NCI-H1105 treated with DMSO at 0.1 percent for 48 hours (cell line): ENCODE measurements around the gene CREB1.
"Not testable (repeated sequence)": the region's sequence is repeated elsewhere in the genome, so short reads cannot be mapped to it uniquely, and the experiment has no call there.

Source experiments
- DNase-seq: peaks from one replicate; lab custom pipeline; 2025; lab: John Stamatoyannopoulos, UW

Gene CREB1

DNA sequence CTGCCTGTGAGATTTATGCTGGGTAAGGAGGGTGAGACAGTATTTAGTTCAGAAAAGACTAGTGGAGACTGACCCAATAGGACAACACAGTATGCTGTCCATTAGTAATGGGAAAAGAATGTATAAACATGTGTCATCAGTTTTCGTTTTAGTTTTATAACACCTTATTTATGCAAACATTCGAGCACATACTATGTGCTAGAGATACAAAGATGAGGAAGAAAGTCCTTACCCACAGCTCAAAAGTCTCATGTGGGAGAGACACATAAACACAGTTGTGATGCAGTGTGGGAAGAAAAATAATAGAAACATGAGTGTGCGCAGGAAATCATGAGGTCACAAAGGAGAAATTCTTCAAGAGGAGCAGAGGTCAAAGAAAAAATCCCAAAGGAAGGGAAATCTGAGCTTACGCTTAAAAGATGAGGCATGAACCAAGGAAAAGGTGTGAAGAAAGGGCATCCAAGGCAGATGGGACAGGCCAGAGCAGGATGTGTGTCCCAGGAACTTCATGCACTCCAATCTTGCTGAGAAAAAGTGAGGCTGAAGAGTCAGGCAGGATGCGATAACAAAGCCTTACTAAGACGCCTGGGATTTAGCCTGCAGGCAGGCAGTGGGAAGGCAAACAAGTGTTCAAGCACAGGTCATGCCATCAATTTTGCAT lies 87.4 kb downstream of the CREB1 start:
- no peak for DNase-seq

GRCh38 chr2:207619764-207620203 lies 90.0 kb downstream of the CREB1 start:
- DNase-seq, result no peak

- DNase-seq, result no peak
Measured at GRCh38 chr2:207621501-207622039, 91.8 kb downstream of the CREB1 start.

DNA sequence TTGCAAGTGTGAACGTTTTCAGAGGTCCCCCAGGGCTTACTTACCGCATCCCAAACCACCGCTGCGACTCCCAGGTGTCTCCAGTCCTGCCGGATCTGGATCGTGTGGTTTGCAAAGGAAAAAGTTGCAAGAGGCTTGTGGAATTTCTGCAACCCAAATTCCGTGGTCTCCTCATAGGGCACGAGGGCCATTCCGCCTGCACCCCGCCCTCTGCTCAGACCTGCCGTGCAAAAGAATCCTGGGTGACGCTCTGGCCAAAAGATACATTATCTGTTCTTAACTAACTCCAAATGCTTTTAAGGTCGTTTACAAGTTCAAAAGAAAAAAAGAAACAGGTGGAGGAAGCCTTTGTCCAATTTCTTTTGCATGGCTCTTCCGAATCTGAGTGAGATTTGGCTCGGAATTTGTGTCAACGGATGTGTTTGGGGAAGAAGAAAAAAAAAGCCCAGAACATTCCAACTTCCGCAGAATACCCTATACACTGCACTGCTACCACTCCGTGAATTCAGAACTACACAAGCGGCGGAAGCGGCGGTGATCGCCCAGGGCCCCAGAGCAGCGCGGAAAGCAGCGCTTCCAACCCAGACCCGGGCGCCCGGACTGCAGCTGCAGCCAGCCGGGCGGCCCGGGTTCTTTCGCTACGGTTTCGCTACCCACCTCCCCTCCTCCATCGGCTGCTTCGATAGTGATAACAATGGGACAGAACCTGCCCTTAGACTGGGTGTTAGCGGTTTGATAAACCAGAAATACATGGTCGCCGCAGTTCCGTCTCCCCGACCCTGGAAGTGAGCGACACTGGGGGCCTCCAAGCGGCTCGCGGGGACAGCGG lies 94.6 kb downstream of the CREB1 start:
- DNase-seq, result peak; percentile 55

- peak; percentile 78 for DNase-seq
Measured at GRCh38 chr2:207625014-207625907, 95.5 kb downstream of the CREB1 start, which contains the start of gene METTL21A. TSS of gene METTL21A (minus strand) at chr2:207625394. CDS start at chr2:207624375, 1,019 bp downstream.

DNA sequence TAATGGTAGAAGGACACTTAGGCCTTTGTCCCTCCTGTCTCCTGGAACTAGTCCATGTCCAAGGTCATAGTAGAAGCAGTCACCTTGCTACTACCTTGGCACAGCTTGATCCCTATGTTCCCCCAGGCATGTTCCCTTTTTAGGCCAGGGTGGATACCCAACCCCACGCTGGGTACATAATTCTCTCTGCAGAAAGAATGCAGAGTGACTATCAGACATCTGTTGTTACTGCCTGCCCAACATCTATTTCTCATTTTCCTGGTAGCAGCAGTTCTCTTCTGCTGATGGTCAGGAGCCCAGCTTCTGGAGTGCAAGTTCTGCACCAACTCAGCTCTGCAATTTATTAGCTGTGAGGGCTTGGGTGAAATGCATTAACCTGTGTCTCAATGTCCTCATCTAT lies 99.8 kb downstream of the CREB1 start:
- no peak for DNase-seq

GRCh38 chr2:207630491-207630890 lies 100.7 kb downstream of the CREB1 start:
- DNase-seq, result no peak

DNA sequence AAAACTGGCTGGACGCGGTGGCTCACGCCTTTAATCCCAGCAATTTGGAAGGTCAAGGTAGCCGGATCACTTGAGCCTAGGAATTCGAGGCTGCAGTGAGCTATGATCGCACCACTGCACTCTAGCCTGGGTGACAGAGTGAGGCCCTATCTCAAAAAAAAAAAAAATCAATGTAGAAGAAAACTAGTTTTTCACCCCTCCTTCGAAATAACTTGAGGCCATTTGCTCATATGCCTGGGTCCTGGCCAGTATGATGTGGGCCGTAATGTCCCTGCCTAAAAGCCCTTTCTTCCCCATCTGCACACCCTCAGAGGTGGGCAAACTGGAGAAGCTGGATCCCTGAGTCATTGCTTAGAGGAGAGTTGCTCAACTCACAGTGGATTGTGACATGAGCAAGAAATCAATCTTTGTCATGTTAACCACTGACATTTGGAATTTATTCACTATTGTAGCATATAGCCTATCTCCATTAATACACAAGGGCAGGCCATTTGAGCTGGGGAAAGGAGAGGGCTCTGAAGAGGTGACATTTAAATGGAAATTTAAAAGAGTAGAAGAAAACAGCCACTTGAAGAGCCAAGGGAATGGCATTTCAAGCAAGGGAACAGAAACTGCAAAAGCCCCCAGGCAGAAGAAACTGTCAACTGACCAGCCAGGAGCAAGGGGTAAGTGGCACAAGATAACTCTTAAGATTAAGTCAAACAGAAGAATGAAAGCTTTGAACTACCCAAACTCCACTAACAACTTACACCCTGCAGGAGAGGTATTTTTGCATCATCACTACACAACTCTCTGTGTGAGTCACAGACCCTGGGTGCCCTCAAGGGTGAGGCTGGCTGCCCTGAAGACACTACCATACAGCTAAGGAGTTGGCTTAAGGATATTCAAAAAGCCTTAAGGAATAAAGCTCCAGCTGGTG lies 103.1 kb downstream of the CREB1 start:
- DNase-seq, result no peak

- no peak for DNase-seq
Measured at GRCh38 chr2:207633686-207634085, 103.9 kb downstream of the CREB1 start.

GRCh38 chr2:207635468-207636200 lies 105.9 kb downstream of the CREB1 start:
- DNase-seq, result no peak

DNA sequence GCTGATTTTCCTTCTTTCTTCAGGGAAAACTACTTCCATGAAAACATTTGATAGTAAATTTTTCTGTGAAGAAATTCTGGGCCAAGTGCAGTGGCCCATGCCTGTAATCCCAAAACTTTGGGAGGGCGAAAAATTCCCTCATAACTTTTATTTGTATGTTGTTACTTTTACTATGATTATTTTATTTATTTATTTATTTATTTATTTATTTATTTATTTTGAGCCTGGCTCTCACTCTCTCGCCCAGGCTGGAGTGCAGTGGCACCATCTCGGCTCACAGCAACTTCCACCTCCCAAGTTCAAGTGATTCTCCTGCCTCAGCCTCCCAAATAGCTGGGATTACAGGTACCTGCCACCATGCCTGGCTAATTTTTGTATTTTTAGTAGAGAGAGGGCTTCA lies 109.5 kb downstream of the CREB1 start:
- not testable (repeated sequence) for DNase-seq

GRCh38 chr2:207640160-207640559 lies 110.4 kb downstream of the CREB1 start:
- no peak for DNase-seq

- no peak for DNase-seq
Measured at GRCh38 chr2:207640661-207641060, 110.9 kb downstream of the CREB1 start.

DNA sequence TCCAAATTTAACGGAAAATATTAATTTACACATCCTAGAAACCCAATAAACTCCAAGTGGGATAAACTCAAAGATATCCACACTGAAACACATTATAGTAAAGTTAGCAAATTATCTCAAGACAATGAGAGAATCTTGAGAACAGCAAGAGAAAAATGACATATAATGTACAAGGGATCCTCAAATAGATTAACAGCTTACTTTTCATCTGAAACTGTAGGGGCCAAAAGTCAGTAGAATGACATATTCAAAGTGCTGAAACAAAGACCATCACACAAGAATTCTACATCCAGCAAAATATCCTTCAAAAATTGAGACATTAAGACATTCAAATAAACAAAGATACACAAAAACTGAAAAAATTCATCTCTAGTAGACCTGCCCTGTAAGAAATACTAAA lies 114.1 kb downstream of the CREB1 start:
- DNase-seq, result no peak

DNA sequence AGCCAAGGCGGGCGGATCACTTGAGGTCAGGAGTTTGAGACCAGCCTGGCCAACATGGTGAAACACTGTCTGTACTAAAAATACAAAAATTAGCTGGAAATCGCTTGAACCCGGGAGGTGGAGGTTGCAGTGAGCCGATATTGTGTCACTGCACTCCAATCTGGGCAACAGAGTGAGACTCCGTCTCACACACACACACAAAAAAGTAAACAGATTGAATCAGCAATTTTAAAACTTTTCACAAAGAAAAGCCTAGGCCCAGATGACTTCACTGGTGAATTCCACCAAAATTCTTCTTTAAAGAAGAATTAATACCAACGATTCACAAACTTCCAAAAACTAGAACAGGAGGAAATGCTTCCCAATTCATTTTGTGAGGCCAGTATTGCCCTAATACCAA lies 116.8 kb downstream of the CREB1 start:
- not testable (repeated sequence) for DNase-seq
